DMS114 treated with DMSO at 0.1 percent for 48 hours (cell line): ENCODE data around the gene GPN2.
"Not testable (repeated sequence)": the region's sequence is repeated elsewhere in the genome, so short reads cannot be mapped to it uniquely, and the experiment has no call there.

Experiments
- DNase-seq: peaks from one replicate; lab custom pipeline; 2025; ENCODE audit not compliant: unreplicated experiment; lab: John Stamatoyannopoulos, UW

The GPN2 gene

DNA sequence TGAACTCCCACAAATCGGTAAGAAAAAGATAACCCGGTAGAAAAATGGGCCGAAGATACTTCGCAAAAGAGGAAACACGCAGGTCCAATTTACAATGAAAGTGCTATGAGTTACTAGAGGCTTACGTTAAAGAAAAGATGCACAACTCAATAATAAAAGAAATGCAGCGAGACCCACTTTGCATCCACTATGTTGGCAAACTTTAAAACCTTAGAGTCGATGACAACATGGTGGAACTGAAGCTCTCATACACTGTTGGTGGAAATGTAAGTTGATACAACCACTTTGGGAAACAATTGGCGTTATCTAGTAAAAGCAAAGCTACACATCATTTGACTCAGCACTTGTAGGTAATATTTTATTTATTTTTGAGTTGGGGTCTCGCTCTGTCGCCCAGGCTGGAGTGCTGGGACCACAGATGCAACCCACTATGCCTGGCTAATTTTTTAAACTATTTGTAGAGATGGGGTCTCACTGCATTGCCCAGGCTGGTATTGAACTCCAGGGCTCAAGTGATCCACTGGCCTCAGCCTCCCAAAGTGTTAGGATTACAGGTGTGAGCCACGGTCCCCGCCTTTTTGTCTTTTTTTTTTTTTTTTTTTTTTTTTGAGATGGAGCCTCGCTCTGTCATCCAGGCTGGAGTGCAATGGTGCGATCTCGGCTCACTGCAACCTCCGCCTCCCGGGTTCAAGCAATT, 10.9 kb upstream of the GPN2 start:
- DNase-seq = no peak

DNA sequence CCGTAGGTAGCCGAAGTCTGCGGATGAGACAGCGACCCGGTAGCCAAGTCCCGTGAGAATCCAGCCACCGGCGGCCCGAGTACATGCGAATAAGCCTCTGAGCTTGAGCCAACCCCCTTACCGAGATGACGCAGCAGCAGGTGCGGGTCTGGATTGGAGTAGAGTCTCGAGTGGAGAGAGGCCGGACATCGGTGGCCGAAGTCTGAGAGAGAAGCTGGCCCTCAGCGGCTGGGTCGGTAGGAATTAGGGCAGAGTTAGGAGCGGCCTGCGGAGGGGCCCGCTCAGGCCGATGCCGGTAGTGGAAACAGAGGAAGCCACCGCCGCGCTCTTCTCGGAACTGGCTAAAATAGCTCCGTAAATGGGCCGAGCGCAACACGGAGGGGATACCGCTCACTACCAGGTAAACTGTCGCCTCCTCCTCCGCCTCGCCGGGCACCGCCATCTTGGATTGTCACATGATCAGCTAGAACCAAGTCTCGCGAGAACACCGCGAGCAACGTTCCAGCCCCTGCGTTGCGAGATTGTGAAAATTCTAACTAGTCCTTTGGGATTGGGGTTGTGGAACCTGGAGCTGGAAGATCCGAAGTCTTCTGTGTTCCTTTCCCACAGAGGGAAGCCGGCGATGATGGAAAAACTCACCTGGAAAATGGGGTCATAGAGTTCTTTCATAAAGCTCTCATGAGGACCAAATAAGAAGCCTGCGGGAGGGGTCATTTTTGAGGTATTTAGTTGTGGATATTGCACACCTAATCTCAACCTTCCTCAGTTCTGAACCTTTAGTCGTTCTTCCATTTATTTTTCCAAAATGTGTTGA, 10.1 kb upstream of the GPN2 start, which contains the start of gene GPATCH3:
Gene GPATCH3, minus strand, starts transcription at position 467 of the 814 bp plus-strand sequence. Its CDS starts 25 bp downstream, at position 442.
- DNase-seq = peak; percentile 83

DNA sequence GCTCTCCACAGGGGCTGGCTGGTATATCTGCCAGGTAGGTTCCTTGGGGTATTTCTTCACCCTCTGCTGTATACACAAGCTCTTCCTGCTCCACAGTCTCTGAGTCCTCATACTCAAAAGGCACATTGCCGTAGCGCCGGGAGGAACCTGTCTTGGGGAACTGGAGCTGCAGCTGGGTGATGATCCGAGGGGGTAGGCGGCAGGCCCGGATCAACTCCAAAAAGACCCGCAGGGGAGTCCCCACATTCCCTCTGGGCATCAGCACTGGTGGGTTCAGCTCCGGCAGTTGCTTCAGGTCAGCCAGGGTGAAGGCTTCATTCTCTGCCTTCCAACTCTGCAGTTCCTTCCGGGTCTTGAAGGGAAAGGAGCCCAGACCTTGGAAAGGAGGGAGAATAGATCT, 7.3 kb upstream of the GPN2 start:
- no peak for DNase-seq

DNA sequence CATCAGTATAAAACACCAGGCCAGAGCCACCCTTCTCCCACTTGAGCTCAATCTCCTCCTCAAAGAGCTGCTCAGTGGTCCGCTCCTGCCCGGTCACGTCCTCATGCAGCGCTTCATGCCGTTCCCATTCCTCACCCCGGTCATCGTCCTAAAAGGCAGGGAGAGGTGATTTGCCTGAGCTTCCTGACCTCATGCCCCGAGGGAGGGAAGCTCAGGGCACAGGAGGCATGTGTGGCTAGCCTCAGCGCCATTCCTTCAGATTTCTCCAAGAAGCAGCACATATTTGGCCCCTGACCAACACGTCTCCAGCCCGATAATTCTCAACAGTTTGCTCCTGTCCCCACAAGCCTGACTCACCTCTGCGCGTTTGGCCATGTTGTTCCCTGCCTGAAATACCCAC, 4.2 kb upstream of the GPN2 start:
- no peak for DNase-seq

DNA sequence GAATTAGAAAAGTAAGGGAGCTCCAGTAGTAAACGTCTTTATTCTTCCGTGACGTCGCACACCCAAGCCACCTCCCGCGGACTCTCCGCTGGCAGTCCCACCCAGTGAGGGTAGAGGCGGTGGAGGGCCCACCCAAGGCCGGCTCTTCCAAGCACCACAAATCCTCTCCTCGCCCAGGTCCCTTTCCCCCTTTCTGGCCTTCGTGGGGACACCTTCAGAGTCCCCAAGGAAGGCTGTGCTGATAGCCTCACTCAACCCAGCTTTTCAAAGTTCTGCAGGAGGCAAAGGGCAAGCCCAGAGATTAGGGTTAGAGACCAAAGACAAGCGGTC, 349 bp upstream of the GPN2 start:
- DNase-seq = no peak

DNA sequence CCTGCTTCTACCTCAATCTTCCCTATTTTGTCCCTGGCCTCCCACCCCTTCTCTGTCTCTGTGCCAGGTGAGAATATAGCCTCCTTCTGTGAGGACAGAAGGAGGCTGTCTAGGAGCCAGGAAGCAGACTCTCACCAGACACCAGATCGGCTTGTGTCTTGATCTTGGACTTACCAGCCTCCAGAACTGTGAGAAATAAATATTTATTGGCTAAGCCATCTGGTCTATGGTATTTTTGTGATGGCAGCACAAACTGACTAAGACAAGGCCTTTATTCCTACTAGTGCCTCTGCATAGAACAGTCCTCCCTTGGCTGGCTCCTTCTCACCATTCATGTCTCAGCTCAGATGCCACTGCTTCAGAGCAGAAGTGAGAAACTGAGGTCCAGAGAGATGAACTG, 1.9 kb downstream of the GPN2 start:
- DNase-seq = no peak

DNA sequence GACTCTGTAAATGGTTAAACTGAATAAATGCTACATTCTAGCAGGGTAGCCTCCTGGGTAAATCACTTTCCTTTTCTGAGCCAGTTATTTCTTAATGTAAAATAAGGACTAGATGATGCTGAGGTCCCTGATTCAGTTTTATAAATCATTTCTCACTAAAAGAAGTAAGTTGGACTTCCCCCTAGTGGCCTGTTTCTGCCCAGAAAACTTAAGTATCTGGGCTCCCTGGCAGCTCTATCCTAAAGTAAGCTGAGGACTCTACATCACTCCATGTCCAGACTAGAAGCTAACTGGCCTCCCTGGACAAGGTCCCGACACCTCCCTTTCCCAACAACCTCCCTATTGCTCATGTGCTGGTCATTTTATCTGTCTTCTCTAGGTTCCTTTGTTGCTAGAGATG, 3.0 kb downstream of the GPN2 start:
- DNase-seq = peak; percentile 55

DNA sequence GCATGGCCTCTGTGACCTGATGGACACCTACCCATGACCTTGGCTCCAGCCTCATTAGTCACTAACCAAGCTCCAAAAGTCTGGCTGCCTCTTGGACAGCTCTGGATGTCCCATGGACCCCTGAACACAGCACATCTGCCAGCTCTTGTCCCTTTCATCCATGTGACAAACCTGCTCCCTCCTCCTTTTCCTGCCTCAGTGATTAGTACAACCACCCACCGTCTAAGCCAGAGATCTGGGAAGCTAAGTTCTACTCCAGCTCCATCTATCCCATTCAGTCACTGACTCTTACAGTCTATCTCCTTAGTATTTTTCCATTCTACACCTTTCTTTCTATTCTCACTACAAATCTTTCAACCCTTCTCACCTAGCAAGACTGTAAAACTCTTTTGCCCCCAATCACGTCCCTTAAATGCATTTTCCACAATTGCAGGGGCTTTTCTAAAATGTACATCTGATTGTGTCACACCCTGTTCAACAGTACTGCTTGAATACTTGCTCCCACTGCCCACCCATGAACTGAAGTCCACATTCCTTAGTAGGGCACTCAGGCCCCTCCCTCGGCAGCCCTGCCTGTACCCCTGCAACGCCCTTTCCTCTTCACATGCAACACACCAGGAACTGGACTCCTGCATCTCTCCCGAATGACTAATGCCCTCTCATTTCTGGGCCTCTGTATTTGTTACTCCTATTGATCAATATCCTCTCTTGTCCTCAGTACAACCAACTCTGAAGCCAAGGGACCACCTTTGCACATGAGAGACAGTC, 7.2 kb downstream of the GPN2 start:
- no peak for DNase-seq

DNA sequence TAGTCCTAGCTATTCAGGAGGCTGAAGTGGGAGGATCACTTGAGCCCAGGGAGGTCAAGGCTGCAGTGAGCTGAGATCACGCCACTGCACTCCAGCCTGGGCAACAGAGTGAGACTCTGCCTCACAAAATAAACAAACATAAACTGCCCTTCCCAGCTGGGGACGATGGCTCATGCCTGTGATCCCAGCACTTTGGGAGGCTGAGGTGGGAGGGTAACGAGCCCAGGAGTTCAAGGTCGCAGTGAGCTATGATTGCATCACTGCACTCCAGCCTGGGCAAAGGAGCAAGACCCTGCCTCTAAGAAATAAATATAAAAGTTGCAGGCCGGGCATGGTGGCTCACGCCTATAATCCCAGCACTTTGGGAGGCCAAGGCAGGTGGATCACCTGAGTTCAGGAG, 8.5 kb downstream of the GPN2 start:
- DNase-seq = not testable (repeated sequence)

DNA sequence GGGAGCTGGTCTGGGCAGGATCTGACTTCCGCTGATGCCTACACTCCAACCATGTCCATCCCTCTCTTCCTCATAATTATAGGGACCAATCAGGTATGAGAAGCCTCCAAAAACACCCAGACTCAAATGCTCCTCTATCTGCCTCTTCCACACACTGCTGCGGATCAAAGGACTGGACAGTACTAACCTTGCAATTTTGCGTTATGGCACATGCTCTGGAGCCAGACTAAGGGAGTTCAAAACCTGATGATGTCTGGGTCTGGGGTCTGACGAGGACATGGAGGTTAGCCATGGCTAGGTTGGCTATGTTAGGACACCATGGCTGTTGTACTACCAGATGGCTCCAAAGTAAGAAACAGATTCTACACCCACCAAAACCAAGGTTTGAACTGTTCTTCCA, 10.3 kb downstream of the GPN2 start:
- no peak for DNase-seq

DNA sequence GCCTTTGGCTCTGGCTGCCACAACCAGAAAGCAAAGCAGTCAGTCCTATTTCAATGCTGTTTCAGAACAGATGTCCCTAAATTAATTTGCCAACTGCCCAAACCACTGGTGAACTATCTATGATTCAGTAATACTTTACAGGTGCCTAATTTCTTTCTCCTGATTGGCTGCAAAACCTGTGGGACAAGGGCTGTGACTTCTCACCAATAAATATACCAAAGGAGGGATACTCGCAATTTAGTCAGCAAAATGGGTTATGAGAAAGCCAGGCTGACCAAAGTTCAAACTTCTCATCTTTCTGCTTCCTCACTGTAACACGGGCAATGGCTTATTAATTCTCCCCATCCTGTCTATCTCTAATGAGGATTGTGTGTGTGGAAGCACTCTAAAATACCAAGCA, 12.8 kb downstream of the GPN2 start:
- DNase-seq = no peak

DNA sequence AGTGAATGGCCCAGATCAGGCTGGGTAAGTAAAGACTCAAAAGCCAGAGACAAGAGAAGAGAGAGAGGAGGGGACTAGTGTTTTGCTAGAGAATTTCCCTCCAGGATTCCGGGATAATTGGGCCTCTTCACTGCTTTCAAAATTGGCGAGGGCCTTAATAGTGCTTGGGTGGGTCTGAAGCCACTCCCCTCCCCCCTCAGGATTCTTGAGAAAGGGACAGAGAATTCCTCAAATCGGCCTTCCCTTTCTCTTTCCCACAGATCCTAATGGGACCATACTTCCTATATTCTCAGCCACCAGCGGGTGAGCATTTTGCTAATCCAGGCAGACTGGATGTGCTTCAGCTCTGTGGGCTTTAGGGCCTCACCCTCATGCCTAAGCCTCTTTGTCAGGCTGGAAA, 15.2 kb downstream of the GPN2 start:
- DNase-seq = no peak

DNA sequence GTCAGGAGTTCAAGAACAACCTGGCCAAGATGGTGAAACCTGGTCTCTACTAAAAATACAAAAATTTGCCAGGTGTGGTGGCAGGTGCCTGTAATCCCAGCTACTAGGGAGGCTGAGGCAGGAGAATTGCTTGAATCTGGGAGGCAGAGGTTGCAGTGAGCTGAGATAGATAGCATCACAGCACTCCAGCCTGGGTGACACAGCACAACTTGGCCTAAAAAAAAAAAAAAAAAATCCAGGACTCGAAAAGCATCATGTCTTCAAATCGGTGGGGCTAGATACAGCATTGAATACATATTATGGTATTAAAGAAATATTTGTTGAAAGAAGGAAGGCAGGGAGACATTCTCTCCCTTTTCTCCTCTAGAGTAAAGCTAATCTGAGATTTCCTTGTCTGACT, 17.0 kb downstream of the GPN2 start:
- not testable (repeated sequence) for DNase-seq

DNA sequence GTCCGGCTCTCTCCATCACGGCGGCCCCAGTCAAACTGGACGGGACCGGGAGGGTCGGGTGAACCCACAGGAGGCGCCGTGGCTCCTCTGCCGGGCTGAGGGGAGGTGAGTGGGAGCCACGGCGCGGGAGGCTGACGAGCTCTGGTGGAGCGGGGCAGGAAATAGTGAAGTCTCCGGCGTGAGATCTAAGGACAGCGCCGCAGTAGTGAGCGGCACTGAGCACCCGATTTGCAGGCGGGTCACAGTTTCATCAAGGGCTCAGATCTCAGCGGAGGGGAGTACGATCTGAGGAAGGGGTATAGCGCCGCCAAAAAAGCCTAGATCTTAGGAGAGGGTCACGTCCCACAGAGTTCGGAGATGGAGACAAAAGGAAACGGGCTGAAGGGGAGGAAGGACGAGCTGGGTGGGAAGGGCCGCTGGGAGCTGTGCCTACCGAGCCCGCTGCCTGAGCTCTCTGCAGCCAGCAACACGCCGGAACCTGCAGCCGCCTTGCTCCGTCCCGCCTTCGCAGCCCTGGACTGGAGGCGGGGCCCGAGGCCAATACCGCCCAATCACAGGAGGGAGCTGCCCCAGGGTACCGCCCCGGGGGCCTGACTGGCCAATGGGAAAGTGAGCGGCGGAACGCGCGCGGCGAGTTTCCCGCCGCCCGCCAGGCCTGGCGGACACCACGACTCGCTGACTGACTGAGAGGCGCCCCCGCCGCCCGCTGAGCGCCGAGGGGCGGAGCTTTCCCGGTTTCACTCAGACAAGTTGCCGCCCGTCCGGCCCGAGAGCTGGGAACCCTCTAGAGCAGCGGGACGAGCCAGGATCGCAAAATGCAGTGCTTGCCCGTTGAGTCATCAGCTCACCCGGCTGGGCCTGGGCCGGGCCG, 25.2 kb downstream of the GPN2 start:
- DNase-seq = peak; percentile 90

DNA sequence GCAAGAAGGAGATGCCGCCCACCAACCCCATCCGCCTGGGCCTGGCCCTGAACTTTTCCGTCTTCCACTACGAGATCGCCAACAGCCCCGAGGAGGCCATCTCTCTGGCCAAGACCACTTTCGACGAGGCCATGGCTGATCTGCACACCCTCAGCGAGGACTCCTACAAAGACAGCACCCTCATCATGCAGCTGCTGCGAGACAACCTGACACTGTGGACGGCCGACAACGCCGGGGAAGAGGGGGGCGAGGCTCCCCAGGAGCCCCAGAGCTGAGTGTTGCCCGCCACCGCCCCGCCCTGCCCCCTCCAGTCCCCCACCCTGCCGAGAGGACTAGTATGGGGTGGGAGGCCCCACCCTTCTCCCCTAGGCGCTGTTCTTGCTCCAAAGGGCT, 26.4 kb downstream of the GPN2 start:
- no peak for DNase-seq

DNA sequence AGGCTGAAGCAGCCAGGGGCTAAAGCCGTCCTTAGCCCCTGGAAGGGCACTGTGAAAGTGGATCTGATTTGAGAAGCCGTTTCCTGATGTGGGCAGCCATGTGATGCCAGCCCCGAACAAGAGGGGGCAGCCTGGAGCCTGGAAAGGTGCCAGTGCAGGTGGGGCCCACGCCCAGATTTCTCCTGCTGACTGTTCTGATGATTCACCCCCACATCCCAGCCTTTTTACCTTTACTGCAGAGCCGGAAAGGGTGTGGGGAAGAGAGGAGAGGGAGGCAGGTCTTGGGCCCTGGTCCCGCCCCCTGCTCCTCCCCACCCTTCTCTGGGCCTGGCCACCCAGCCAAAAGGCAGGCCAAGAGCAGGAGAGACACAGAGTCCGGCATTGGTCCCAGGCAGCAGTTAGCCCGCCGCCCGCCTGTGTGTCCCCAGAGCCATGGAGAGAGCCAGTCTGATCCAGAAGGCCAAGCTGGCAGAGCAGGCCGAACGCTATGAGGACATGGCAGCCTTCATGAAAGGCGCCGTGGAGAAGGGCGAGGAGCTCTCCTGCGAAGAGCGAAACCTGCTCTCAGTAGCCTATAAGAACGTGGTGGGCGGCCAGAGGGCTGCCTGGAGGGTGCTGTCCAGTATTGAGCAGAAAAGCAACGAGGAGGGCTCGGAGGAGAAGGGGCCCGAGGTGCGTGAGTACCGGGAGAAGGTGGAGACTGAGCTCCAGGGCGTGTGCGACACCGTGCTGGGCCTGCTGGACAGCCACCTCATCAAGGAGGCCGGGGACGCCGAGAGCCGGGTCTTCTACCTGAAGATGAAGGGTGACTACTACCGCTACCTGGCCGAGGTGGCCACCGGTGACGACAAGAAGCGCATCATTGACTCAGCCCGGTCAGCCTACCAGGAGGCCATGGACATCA, 27.1 kb downstream of the GPN2 start, which contains the start of gene SFN:
Gene SFN, plus strand, starts transcription at position 369 of the 904 bp plus-strand sequence. Its CDS starts 64 bp downstream, at position 433.
- DNase-seq = no peak

DNA sequence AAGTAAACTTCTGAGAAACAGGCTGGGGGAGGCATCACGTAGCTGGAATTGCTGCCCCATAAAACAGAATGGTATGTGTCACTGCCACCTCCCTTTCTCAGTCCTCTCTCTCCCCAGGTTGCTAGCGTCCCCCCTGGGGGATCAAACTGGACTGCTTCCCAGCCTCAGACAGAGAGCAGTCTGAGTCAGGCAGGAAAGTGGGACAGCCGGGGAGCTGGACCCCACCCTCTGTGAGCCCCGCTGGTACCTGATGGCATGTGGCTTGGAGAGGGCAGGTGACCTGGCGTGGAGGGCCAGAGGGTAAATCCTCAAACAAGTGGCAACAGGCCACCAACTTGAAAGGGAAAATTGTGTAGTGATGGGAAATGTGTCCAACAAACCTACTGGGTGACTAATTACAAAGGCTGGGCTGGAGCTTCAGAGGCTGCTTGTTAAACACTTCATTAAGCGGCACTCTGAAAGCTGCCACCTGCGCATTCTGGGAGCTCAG, 28.1 kb downstream of the GPN2 start:
- DNase-seq = no peak

DNA sequence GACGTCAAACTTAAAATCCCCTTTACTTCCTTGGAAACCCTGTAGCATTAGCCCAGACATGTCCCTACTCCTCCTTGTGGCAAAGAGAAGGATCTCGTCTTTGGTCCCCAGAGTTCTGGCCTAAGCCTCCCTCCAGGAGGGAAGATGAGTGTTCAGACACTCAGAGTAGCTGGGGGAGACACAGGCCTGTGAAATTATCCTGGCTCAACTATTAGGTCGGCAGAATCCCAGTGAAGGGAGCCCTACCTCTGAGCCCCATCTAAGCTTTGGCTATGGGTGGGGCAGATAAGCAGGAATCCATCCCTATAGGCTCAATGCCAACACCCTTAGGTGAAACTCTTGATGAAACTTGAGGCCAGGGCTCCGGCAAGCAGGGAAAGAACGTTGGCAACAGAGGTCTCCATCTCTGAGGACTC, 28.8 kb downstream of the GPN2 start:
- peak; percentile 50 for DNase-seq

DNA sequence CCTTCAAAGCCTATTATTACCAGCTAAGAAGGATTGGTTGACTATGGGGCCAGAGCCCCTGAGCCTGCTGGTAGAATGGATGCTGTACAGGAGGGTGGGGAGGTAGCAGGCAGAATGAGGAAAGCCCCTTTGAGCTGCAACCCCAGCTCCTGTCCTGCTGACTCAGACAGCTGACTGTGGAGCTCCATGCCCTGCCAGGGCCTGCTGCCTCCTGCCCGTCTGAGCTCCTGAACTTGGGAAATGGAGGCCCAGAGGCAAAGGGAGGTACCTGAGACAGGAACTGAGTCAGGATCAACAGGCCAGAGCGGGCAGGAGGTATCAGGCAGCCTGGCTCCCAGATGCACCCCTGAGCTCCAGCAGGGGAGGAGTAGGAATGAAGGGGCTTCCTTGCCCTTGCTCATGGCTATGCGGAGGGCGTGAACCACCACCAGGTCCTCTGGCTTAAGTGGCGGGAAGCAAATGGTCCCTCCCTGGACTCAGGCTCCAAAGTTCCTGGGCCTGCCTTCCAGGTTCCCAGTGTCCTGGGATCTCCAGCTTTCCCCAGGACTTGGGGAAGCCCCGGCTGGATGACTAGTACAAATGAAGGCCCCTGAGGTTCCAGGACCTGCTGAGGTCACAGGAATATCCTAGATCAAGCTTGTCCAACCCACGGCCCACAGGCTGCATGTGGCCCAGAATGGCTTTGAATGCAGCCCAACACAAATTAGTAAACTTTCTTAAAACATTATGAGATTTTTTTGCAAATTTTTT, 31.0 kb downstream of the GPN2 start:
- no peak for DNase-seq
